ENCODE data around the gene RELA.

Gene RELA

DNA sequence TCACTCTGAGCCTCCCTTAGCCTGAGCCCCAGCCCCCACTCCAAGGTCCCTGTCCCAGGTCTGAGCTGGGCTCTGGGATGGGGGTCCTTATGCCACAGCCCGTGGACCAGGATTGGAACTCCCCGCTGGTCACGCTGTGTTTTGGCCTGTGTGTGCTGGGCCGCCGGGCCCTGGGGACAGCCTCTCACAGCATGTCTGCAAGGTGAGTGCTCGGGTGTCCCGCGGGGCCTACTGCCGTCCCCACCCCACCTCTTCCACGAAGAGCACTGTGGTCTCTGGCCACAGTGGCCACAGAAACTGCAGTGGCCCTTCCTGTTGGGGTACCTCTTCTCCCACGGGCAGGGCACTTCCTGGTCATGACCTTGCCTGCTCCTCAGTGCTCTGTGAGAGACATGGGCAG, 28.3 kb downstream of the RELA start:
- DNase-seq (ENCODE audit: insufficient read length) = no peak
- FAIRE-seq = no peak
- TF ChIP-seq POLR2A (IDR thresholded peaks at IDR 0.05; ENCODE audit: low read depth, low read length) (no peak), POLR2AphosphoS5 (IDR thresholded peaks at IDR 0.05; ENCODE audit: low read depth, low read length) (no peak), TAF1 (IDR thresholded peaks at IDR 0.05; ENCODE audit: borderline replicate concordance, low read depth, low read length) (no peak)

DNA sequence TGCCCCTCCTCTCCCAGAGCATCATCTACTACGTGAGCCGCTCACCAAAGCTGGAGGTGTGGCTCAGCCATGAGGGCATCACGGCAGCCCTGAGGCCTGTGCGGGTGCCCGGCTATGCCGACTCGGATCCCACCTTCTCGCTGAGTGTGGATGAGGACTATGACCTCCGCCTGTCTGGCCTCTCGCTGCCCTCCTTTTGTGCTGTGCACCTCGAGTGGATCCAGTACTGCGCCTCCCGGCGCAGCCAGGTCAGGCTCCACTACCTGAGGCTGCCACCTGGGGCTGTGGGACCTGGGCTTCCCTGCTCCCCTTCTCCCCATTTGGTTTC, 28.6 kb downstream of the RELA start:
- FAIRE-seq (no peak), DNase-seq (ENCODE audit: insufficient read length) (no peak)
- TF ChIP-seq POLR2AphosphoS5 (IDR thresholded peaks at IDR 0.05; ENCODE audit: low read depth, low read length) (no peak), POLR2A (IDR thresholded peaks at IDR 0.05; ENCODE audit: low read depth, low read length) (no peak), TAF1 (IDR thresholded peaks at IDR 0.05; ENCODE audit: borderline replicate concordance, low read depth, low read length) (no peak)

DNA sequence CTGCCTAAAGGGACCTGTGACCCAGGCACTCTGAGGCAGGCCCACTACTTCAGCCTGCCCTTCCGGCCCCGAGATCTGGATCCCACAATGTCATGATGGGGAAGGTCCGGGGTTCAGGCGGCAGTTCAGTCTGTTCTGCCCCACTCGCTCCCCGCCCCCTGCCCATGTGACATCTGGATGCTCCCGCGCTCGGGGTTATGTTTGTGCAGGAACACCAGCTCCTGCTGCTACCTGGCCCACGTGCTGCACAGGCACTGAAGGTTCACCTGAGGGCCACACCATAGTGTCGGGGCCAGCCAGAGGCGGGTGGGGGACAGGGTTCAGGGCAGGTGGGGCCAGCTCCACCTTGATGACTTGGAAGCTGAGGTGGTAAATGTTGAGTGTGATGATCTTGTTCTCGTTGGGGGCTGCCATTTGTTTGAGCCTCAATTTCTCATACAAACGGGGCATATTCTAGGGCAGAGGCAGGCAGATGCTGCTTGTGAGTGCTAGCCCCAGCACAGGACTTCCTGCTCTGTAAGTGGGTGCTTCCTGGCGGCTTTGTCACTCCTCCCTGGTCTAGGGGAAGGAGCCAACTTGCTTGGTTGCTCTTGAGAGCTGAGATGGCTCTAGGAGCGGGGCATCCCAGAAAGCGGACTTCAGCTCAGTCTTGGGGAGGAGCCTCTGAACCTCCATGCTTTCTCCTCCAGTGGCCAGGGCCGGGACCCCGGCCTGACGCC, 29.2 kb downstream of the RELA start:
- no peak for DNase-seq (ENCODE audit: insufficient read length)
- no peak for FAIRE-seq
- TF ChIP-seq TAF1 (IDR thresholded peaks at IDR 0.05; ENCODE audit: borderline replicate concordance, low read depth, low read length) = no peak
- no peak for TF ChIP-seq POLR2A (IDR thresholded peaks at IDR 0.05; ENCODE audit: low read depth, low read length)
- TF ChIP-seq POLR2AphosphoS5 (IDR thresholded peaks at IDR 0.05; ENCODE audit: low read depth, low read length) = no peak

DNA sequence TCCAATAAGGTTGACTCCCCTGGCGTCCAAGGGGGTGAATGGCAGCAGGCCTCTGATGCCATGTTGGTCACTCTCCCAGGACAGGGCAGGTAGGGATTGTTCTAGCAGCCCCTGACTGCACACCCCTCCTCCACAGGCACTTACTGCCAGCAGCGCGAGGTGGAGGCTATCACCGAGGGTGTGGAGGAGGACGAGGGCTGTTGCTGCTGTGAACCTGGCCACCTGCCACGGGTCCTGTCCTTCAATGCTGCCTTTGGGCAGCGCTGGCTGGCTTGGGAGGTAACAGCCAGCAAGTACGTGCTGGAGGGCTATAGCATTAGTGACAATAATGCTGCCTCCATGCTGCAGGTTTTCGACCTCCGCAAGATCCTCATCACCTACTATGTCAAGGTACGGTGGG, 32.5 kb downstream of the RELA start:
- no peak for FAIRE-seq
- no peak for DNase-seq (ENCODE audit: insufficient read length)
- TF ChIP-seq TAF1 (IDR thresholded peaks at IDR 0.05; ENCODE audit: borderline replicate concordance, low read depth, low read length) = no peak
- TF ChIP-seq POLR2A (IDR thresholded peaks at IDR 0.05; ENCODE audit: low read depth, low read length) = peak; percentile 29; the same call in 1 of the 2 replicates

DNA sequence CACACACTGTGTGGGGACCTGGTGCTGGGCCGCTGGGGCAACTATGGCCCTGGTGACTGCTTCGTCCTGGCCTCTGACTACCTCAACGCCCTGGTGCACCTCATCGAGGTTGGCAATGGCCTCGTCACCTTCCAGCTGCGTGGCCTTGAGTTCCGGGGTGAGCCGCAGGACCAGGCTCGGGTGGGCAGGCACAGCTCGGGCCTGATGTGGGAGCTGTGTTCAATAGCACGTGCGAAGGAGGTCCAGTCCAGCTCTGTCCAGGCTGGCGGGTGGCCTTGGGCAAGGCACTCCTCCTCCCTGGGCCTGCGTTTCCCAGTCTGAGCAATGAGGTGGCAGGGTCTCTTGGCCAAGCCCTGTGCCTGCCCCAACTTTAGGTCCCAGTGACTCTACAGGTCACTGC, 33.1 kb downstream of the RELA start:
- FAIRE-seq (no peak), DNase-seq (ENCODE audit: insufficient read length) (no peak)
- TF ChIP-seq POLR2AphosphoS5 (IDR thresholded peaks at IDR 0.05; ENCODE audit: low read depth, low read length) (no peak), POLR2A (IDR thresholded peaks at IDR 0.05; ENCODE audit: low read depth, low read length) (no peak), TAF1 (IDR thresholded peaks at IDR 0.05; ENCODE audit: borderline replicate concordance, low read depth, low read length) (no peak)

DNA sequence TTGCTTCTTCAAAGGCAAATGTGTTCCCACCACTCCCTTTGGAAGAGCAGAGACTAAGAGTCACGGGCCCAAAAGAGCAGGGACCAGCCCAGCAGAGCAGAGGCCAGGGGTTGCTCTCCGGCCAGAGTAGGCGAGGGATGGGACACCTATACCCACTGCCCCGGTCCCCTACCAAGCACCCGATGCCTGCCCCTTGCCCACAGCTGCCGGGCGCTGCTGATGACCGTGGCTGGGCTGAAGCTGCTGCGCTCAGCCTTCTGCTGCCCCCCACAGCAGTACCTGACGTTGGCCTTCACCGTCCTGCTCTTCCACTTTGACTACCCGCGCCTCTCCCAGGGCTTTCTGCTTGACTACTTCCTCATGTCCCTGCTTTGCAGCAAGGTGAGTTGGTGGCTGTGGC, 35.5 kb downstream of the RELA start:
- FAIRE-seq (no peak), DNase-seq (ENCODE audit: insufficient read length) (no peak)
- TF ChIP-seq POLR2AphosphoS5 (IDR thresholded peaks at IDR 0.05; ENCODE audit: low read depth, low read length) (no peak), POLR2A (IDR thresholded peaks at IDR 0.05; ENCODE audit: low read depth, low read length) (peak; percentile 20; the same call in 1 of the 2 replicates)

DNA sequence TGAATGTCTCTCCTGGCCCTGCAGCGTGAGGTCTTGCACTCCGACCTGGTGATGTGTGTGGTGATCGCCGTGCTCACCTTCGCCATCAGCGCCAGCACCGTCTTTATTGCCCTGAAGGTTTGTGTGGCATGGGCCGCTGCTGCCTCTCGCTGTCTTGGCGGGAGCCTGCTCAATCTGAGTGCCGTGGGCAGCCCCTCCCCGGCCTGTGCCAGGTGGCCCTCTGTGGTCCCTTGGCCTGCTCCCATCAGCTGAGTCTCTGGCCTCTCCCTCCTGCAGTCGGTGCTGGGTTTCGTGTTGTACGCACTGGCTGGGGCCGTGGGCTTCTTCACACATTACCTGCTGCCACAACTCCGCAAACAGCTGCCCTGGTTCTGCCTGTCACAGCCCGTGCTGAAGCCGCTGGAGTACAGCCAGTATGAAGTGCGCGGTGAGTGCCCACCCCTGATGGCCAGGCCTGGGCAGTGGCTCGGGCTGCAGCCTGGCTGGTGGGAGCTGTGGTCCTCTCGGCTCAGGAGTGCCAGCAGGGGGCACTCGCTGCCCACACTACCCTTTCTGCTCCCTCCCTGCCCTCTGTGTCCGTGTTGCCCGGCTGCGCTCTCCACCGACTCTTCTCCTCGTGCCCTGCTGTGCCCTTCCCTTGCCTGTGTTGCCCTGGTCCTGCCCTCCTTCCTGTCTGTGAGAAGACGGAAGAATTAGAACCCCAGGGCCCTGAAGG, 36.9 kb downstream of the RELA start:
- DNase-seq (ENCODE audit: insufficient read length) (peak; percentile 83), FAIRE-seq (peak; percentile 82)
- 0 out of 2 replicates have a peak, but pooled peaks have one; percentile 27 for TF ChIP-seq POLR2AphosphoS5 (IDR thresholded peaks at IDR 0.05; ENCODE audit: low read depth, low read length)
- no peak for TF ChIP-seq POLR2A (IDR thresholded peaks at IDR 0.05; ENCODE audit: low read depth, low read length)
- no peak for TF ChIP-seq TAF1 (IDR thresholded peaks at IDR 0.05; ENCODE audit: borderline replicate concordance, low read depth, low read length)

DNA sequence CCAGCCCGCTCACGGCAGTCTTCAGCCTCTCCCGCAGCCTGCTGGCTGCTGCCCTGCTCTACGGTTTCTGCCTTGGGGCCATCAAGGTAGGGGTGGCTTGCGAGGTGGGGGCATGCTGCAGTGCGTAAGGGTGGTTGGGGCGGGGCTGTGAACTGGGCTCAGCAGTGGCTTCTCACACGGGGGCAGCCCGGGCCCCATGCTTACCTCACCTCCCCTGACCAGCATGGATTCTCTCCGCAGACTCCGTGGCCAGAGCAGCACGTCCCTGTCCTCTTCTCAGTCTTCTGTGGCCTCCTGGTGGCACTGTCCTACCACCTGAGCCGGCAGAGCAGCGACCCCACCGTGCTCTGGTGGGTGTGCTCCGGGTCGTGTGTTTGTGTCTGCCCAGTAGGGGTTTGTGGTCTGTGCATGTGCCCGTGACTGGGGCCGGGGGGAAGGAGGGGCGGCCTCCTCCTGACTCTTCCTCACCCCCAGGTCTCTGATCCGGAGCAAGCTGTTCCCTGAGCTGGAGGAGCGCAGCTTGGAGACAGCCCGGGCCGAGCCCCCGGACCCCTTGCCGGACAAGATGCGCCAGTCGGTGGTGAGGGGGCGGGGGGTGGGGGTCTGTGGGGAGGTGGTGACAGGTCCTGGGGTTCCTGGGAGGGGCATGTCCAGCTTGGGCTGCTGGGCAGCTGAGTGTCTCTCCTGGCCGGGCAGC, 37.6 kb downstream of the RELA start:
- DNase-seq (ENCODE audit: insufficient read length) (no peak), FAIRE-seq (no peak)
- TF ChIP-seq POLR2AphosphoS5 (IDR thresholded peaks at IDR 0.05; ENCODE audit: low read depth, low read length) (no peak), POLR2A (IDR thresholded peaks at IDR 0.05; ENCODE audit: low read depth, low read length) (no peak), TAF1 (IDR thresholded peaks at IDR 0.05; ENCODE audit: borderline replicate concordance, low read depth, low read length) (no peak)

DNA sequence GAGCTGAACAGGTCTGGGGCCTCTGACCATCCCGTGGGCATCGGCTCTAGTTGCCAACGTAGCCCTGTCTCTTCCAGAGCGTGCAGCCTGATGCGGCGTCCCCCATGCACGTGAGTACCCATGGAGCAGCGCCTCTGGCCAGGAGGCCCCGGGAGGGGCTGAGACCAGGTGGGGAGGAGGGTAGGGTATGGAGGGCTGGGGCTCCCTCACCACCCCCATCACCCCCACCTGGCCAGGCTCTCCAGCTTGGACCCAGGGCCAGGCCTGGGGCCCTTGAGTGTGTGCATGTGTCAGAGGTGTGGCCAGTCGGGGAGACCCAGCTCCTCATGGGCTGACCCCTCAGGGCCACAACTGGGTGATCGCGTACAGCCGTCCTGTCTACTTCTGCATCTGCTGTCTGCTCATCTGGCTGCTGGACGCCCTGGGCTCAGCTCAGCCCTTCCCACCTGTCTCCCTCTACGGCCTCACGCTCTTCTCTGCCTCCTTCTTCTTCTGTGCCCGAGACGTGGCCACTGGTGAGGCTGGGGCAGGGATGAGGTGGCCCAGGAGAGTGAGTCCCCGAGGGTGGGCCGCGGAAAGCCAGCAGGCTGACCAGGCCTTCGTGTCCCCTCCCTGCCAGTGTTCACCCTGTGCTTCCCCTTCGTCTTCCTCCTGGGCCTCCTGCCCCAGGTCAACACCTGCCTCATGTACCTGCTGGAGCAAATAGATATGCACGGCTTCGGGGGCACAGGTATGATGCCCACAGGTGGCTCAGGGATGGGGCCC, 38.7 kb downstream of the RELA start:
- DNase-seq (ENCODE audit: insufficient read length) (no peak), FAIRE-seq (no peak)
- TF ChIP-seq POLR2AphosphoS5 (IDR thresholded peaks at IDR 0.05; ENCODE audit: low read depth, low read length) (no peak), POLR2A (IDR thresholded peaks at IDR 0.05; ENCODE audit: low read depth, low read length) (0 out of 2 replicates have a peak, but pooled peaks have one; percentile 30)

DNA sequence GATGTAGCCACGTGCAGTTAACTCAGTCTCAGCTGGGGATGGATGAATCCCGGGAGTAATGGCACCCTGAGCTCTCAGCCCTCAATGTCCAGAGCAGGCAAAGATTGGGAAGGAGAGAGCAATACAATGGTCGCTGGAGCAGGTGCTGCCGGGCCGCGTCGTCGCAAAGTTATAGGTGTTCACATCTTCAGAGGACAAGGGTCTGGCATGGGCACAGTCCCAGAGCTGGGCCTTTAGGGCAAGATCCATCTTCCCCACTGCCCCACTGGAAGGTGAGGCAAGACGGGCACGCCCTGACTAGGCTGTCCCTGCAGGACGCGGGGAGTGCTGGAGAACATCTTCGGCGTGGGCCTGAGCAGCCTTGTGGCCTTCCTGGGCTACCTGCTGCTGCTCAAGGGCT, 39.5 kb downstream of the RELA start:
- no peak for TF ChIP-seq POLR2A (IDR thresholded peaks at IDR 0.05; ENCODE audit: low read depth, low read length)
- TF ChIP-seq POLR2AphosphoS5 (IDR thresholded peaks at IDR 0.05; ENCODE audit: low read depth, low read length) = no peak
- no peak for TF ChIP-seq TAF1 (IDR thresholded peaks at IDR 0.05; ENCODE audit: borderline replicate concordance, low read depth, low read length)
- DNase-seq (ENCODE audit: insufficient read length) = no peak
- FAIRE-seq = no peak

DNA sequence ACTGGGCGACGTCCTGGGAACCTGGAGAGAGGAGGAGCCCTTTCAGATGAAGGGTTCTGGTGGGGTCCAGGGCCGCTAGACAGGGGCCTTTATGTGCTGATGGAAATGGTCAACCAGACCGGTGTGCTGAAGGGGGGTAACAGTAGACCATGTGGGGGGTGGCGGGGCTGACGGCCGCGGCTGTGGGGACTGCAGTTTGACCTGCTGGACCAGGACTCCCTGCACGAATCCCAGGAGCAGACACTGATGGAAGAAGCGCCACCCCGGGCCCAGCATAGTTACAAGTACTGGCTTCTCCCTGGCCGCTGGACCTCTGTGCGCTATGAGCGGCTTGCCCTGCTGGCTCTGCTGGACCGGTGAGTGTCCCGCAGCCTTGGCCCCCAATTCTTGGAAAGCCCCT, 40.7 kb downstream of the RELA start:
- DNase-seq (ENCODE audit: insufficient read length) (no peak), FAIRE-seq (no peak)
- TF ChIP-seq POLR2AphosphoS5 (IDR thresholded peaks at IDR 0.05; ENCODE audit: low read depth, low read length) (no peak), TAF1 (IDR thresholded peaks at IDR 0.05; ENCODE audit: borderline replicate concordance, low read depth, low read length) (no peak), POLR2A (IDR thresholded peaks at IDR 0.05; ENCODE audit: low read depth, low read length) (no peak)
